A549 (cell line): Measurements from ENCODE around the gene SHKBP1. TPM values are rescaled to one million over a fixed set of nuclear protein-coding genes. Genes with fewer than 3 reads are reported as not detected.

Source experiments
- ATAC-seq, 2 experiments: fragments of 200-7000 bp in 1 of 2; fragments of >200 bp in 1 of 2; cut with Nextera tagmentation in 1 of 2; cut with Tn5 transposase in 1 of 2; 3 replicates each; pipeline versions ENCODE4 v1.8.0 to v1.9.1; 2018 to 2020; ENCODE audit warnings: mild to moderate bottlenecking in 1 of 2, moderate library complexity in 1 of 2
- CTCF ChIA-PET: fragments of 300-600 bp; sonication (Branson Sonifier 250); formaldehyde crosslinking; extraction: SDS; loops from one replicate; lab custom pipeline; 2021; ENCODE audit warnings: antibody characterized with exemption, inconsistent platforms; lab: Yijun Ruan, JAX
- POLR2A ChIA-PET: fragments of 350-600 bp; formaldehyde crosslinking; extraction: SDS; loops from one replicate; lab custom pipeline; 2021; ENCODE audit warnings: antibody characterized with exemption, inconsistent platforms; lab: Yijun Ruan, JAX
- DNase-seq, 2 experiments: peaks; one replicate each; pipeline versions ENCODE4 v3.0.0 to v3.0.0-alpha.2; 2011 to 2016; ENCODE audit warnings: low read depth in 1 of 2, low spot score in 1 of 2
- FAIRE-seq: peaks from 2 replicates; lab custom pipeline; 2011; peaks lifted over from hg19 to GRCh38; lab: Jason Lieb, UNC
- H3K27ac ChIP-seq, 2 experiments: fragments of >200 bp; sonication (Bioruptor Twin); formaldehyde crosslinking; 3 replicates each; pipeline ENCODE4 v1.5.1; 2016 to 2017
- H3K4me1 ChIP-seq: fragments of >200 bp; sonication (Bioruptor Twin); formaldehyde crosslinking; 3 replicates; pipeline ENCODE4 v1.6.1; 2016
- H3K4me2 ChIP-seq: fragments of >200 bp; sonication (Bioruptor Twin); formaldehyde crosslinking; 3 replicates; pipeline ENCODE4 v1.6.1; 2016
- H3K4me3 ChIP-seq: fragments of >200 bp; sonication (Bioruptor Twin); formaldehyde crosslinking; 3 replicates; pipeline ENCODE4 v1.5.1; 2016
- H3K9me3 ChIP-seq: fragments of >200 bp; sonication (Bioruptor Twin); formaldehyde crosslinking; 3 replicates; pipeline ENCODE4 v1.6.1; 2016
- BHLHE40 ChIP-seq: IDR thresholded peaks from 2 replicates; pipeline ENCODE4 v1.6.1; 2012; ENCODE audit warnings: low read depth, low read length, inconsistent platforms
- CEBPB ChIP-seq, 2 experiments: fragments of >200 bp in 1 of 2; sonication (Bioruptor Twin) in 1 of 2; formaldehyde crosslinking in 1 of 2; IDR thresholded peaks; 2 replicates each; pipeline ENCODE4 v1.6.1; 2012 to 2016
- CHD2 ChIP-seq: fragments of 150-350 bp; IDR thresholded peaks from 2 replicates; pipeline ENCODE4 v1.6.1; 2014; ENCODE audit warnings: low read length; ENCODE audit not compliant: partially characterized antibody
- EHMT2 ChIP-seq: fragments of 200-600 bp; sonication (generic); IDR thresholded peaks from 2 replicates; pipeline ENCODE4 v1.6.1; 2016; ENCODE audit warnings: antibody characterized with exemption, low read depth, mild to moderate bottlenecking, moderate library complexity
- ESRRA ChIP-seq: fragments of 150-350 bp; IDR thresholded peaks from 2 replicates; pipeline ENCODE4 v1.6.1; 2014; ENCODE audit warnings: mild to moderate bottlenecking, low read length, borderline replicate concordance
- FOSB ChIP-seq: fragments of 250-450 bp; sonication (Bioruptor Pico); IDR thresholded peaks from 2 replicates; pipeline ENCODE4 v1.5.0; 2020; ENCODE audit warnings: mild to moderate bottlenecking, moderate library complexity
- FOSL2 ChIP-seq, 2 experiments: fragments of 450-650 bp in 1 of 2; fragments of >200 bp in 1 of 2; sonication (Bioruptor Twin) in 1 of 2; formaldehyde crosslinking; IDR thresholded peaks; 2 replicates each; pipeline versions ENCODE4 v1.5.0 to v1.6.1; 2016 to 2020; ENCODE audit warnings: mild to moderate bottlenecking in 1 of 2, moderate library complexity in 1 of 2
- FOXS1 ChIP-seq: fragments of 250-450 bp; sonication (Bioruptor Pico); IDR thresholded peaks from 2 replicates; pipeline ENCODE4 v1.5.0; 2020; ENCODE audit warnings: mild to moderate bottlenecking, moderate library complexity
- GATA3 ChIP-seq: IDR thresholded peaks from 2 replicates; pipeline ENCODE4 v1.6.1; 2012; ENCODE audit warnings: borderline replicate concordance
- HDAC2 ChIP-seq: fragments of 200-600 bp; sonication (generic); IDR thresholded peaks from 2 replicates; pipeline ENCODE4 v1.6.1; 2016
- HES2 ChIP-seq: fragments of >200 bp; sonication (Bioruptor Twin); formaldehyde crosslinking; IDR thresholded peaks from 2 replicates; pipeline ENCODE4 v1.6.1; 2016
- HEYL ChIP-seq: fragments of 250-450 bp; sonication (Bioruptor Pico); IDR thresholded peaks from 2 replicates; pipeline ENCODE4 v1.8.0; 2021; ENCODE audit warnings: mild to moderate bottlenecking, moderate library complexity
- HOXA7 ChIP-seq: fragments of 250-450 bp; sonication (Bioruptor Pico); IDR thresholded peaks from 2 replicates; pipeline ENCODE4 v1.5.0; 2020; ENCODE audit warnings: mild to moderate bottlenecking, moderate library complexity
- JUN ChIP-seq, 2 experiments: fragments of >200 bp; sonication (Bioruptor Twin); formaldehyde crosslinking; IDR thresholded peaks; 2 replicates in 1 of 2; 3 replicates in 1 of 2; pipeline ENCODE4 v1.6.1; 2016 to 2017
- KDM5A ChIP-seq: fragments of 200-600 bp; sonication (generic); IDR thresholded peaks from 2 replicates; pipeline ENCODE4 v1.6.1; 2016; ENCODE audit warnings: antibody characterized with exemption, mild to moderate bottlenecking
- MYC ChIP-seq: IDR thresholded peaks from 2 replicates; pipeline ENCODE4 v1.6.1; 2012; ENCODE audit warnings: mild to moderate bottlenecking, inconsistent platforms, low read length, improper control_type of control experiment, borderline replicate concordance
- NPAS2 ChIP-seq: fragments of 250-450 bp; sonication (Bioruptor Pico); IDR thresholded peaks from 2 replicates; pipeline ENCODE4 v1.8.0; 2022; ENCODE audit warnings: mild to moderate bottlenecking, moderate library complexity, borderline replicate concordance
- NR3C1 ChIP-seq: fragments of >200 bp; sonication (Bioruptor Twin); formaldehyde crosslinking; IDR thresholded peaks from 3 replicates; pipeline ENCODE4 v1.6.1; 2017
- PBX3 ChIP-seq: IDR thresholded peaks from 2 replicates; pipeline ENCODE4 v1.6.1; 2012
- PHF8 ChIP-seq: fragments of 200-600 bp; sonication (generic); IDR thresholded peaks from 2 replicates; pipeline ENCODE4 v1.6.1; 2016; ENCODE audit warnings: low read depth, mild to moderate bottlenecking, antibody characterized with exemption, moderate library complexity, borderline replicate concordance
- POLR2A ChIP-seq: IDR thresholded peaks from 2 replicates; pipeline ENCODE4 v1.6.1; 2012; ENCODE audit warnings: mild to moderate bottlenecking, low read length
- POLR2AphosphoS2 ChIP-seq: conservative IDR thresholded peaks from 2 replicates; pipeline ENCODE4 v1.6.1; 2012; ENCODE audit warnings: low read length, improper control_type of control experiment, inconsistent platforms
- RAD21 ChIP-seq, 2 experiments: fragments of >200 bp in 1 of 2; sonication (Bioruptor Twin) in 1 of 2; formaldehyde crosslinking in 1 of 2; IDR thresholded peaks in 1 of 2; conservative IDR thresholded peaks in 1 of 2; 2 replicates in 1 of 2; 3 replicates in 1 of 2; pipeline ENCODE4 v1.6.1; 2012 to 2018; ENCODE audit warnings: inconsistent platforms in 1 of 2
- RCOR1 ChIP-seq: fragments of 150-350 bp; IDR thresholded peaks from 2 replicates; pipeline ENCODE4 v1.6.1; 2014; ENCODE audit warnings: antibody characterized with exemption, low read length, low read depth
- REST ChIP-seq: fragments of 200-600 bp; sonication (generic); IDR thresholded peaks from 2 replicates; pipeline ENCODE4 v1.6.1; 2016; ENCODE audit warnings: antibody characterized with exemption, mild to moderate bottlenecking, moderate library complexity
- SREBF2 ChIP-seq: fragments of 450-650 bp; IDR thresholded peaks from 2 replicates; pipeline ENCODE4 v1.6.1; 2014; ENCODE audit warnings: mild to moderate bottlenecking, moderate library complexity
- TFCP2L1 ChIP-seq: fragments of 250-450 bp; sonication (Bioruptor Pico); IDR thresholded peaks from 2 replicates; pipeline ENCODE4 v1.5.0; 2021; ENCODE audit warnings: mild to moderate bottlenecking
- ZNF302 ChIP-seq: fragments of 250-450 bp; sonication (Bioruptor Pico); IDR thresholded peaks from 2 replicates; pipeline ENCODE4 v1.9.0; 2021; ENCODE audit warnings: inconsistent platforms, mild to moderate bottlenecking, moderate library complexity
- ZSCAN20 ChIP-seq: fragments of 250-450 bp; sonication (Bioruptor Pico); IDR thresholded peaks from 2 replicates; pipeline ENCODE4 v1.8.0; 2022; ENCODE audit warnings: mild to moderate bottlenecking, moderate library complexity
- WGBS: methylation state at CpG from one replicate; pipeline ENCODE4 v1.1.6; 2017; ENCODE audit errors: missing lambda C conversion rate; 5-methylcytosine and 5-hydroxymethylcytosine counted together
- polyA plus RNA-seq, 4 experiments: library from polyadenylated mRNA; depleted of rRNA in 3 of 4; stranded (reverse); fragments of >200 nt; fragmentation: RNase III in 1 of 4; extraction: RNeasy Plus Mini Kit Qiagen cat#74134 plus additional on column Dnase treatment in 1 of 4; gene quantifications; 2 replicates in 3 of 4; 3 replicates in 1 of 4; pipeline ENCODE4 v1.2.3, GENCODE V29; 2011 to 2017
- TF ChIP-seq, protein P1 (sequence below): fragments of >200 bp; sonication (Bioruptor Twin); formaldehyde crosslinking; IDR thresholded peaks from 3 replicates; pipeline ENCODE4 v1.6.1; 2016
- TF ChIP-seq, protein P2 (sequence below): fragments of 150-350 bp; IDR thresholded peaks from 2 replicates; pipeline ENCODE4 v1.6.1; 2014; ENCODE audit warnings: low read depth, mild to moderate bottlenecking, low read length
- TF ChIP-seq, protein P3 (sequence below): IDR thresholded peaks from 2 replicates; pipeline ENCODE4 v1.6.1; 2012; ENCODE audit warnings: low read depth, borderline replicate concordance

Gene SHKBP1
- polyA plus RNA-seq, 2 of the 4 experiments (the other 2 are of a cell fraction), result 75.2 to 123 TPM

GRCh38 chr19:40596608-40597328, 20.1 kb downstream of the SHKBP1 start (continued):
- TF ChIP-seq PBX3, result 0 out of 2 replicates have a peak, but pooled peaks have one; percentile 31
- no peak for TF ChIP-seq NR3C1
- TF ChIP-seq MYC, result peak; percentile 47; the same call in 1 of the 2 replicates
- no peak for TF ChIP-seq POLR2AphosphoS2
- TF ChIP-seq FOSB (CRISPR knock-in tag), result no peak
- no peak for TF ChIP-seq ZSCAN20
- no peak for TF ChIP-seq ZNF302 (CRISPR knock-in tag)
- no peak for TF ChIP-seq HOXA7
- no peak for TF ChIP-seq CHD2
- TF ChIP-seq, protein P1, sequence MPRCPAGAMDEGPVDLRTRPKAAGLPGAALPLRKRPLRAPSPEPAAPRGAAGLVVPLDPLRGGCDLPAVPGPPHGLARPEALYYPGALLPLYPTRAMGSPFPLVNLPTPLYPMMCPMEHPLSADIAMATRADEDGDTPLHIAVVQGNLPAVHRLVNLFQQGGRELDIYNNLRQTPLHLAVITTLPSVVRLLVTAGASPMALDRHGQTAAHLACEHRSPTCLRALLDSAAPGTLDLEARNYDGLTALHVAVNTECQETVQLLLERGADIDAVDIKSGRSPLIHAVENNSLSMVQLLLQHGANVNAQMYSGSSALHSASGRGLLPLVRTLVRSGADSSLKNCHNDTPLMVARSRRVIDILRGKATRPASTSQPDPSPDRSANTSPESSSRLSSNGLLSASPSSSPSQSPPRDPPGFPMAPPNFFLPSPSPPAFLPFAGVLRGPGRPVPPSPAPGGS, result no peak
- peak in 1 of 2 experiments; percentile 29; a peak in 2 of 5 replicates for TF ChIP-seq JUN (IDR thresholded peaks at IDR 0.05)
- no peak for TF ChIP-seq NPAS2
- no peak for TF ChIP-seq KDM5A
- 0 out of 2 replicates have a peak, but pooled peaks have one; percentile 65 for TF ChIP-seq TFCP2L1 (CRISPR knock-in tag)

DNA sequence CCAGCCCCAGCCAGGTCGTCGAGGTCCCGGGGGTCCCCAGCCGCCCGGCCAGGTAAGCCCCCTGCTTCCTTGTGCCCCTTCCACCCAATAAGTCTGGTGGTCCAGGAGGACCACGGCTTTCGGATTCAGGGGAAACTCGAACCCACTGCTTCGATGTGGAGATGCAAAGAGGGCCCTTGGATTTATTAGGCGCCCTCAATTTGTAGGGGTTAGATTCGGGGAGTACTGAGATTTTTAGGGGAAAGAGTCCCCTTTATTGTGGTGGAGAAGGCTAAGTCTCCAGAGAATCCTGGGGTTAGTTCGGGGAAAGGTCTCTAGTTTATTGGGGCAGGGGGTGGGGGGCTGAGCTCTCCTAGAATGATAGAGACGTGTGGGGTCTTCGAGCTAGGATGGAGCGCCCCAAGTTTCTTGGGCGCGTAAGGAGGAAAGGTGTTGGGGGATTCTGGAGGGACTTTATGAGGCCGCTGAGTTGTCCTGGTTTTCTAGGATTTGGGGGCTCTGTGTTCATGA, 20.7 kb downstream of the SHKBP1 start:
- H3K4me3 ChIP-seq, result peak overlapping the region; percentile 47
- DNase-seq (no peak), FAIRE-seq (no peak), ATAC-seq (no peak)
- no peaks in the 10 kb centered on the region for H3K9me3 ChIP-seq
- H3K27ac ChIP-seq, result peak overlapping the region; percentile 66 to 85
- 12% methylated on average over 17 of the region's 18 CpGs for WGBS
- ChIA-PET POLR2A (no interaction called here), CTCF (interaction anchor here (1.1 to 35.2 kb wide), 11 partner anchors 2 to 300 kb away, joined by 3 to 2247 read pairs (median 7); partner anchors contain the start of genes BLVRB, LTBP4 and SPTBN4)
- H3K4me1 ChIP-seq, result peaks cover 47% of the 10 kb centered on the region
- peak overlapping the region; percentile 94 for H3K4me2 ChIP-seq
- TF ChIP-seq EHMT2, result no peak
- no peak for TF ChIP-seq CEBPB (IDR thresholded peaks at IDR 0.05)
- no peak for TF ChIP-seq ESRRA
- TF ChIP-seq, protein P2, sequence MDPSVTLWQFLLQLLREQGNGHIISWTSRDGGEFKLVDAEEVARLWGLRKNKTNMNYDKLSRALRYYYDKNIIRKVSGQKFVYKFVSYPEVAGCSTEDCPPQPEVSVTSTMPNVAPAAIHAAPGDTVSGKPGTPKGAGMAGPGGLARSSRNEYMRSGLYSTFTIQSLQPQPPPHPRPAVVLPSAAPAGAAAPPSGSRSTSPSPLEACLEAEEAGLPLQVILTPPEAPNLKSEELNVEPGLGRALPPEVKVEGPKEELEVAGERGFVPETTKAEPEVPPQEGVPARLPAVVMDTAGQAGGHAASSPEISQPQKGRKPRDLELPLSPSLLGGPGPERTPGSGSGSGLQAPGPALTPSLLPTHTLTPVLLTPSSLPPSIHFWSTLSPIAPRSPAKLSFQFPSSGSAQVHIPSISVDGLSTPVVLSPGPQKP, result no peak
- TF ChIP-seq BHLHE40, result no peak
- TF ChIP-seq HES2, result no peak
- no peak for TF ChIP-seq RAD21 (conservative IDR thresholded peaks at IDR 0.05 in 1 of 2, IDR thresholded peaks at IDR 0.05 in 1 of 2)
- no peak for TF ChIP-seq REST
- no peak for TF ChIP-seq POLR2A
- TF ChIP-seq RCOR1, result no peak
- no peak for TF ChIP-seq POLR2AphosphoS2
- no peak for TF ChIP-seq GATA3
- no peak for TF ChIP-seq SREBF2
- TF ChIP-seq FOXS1 (CRISPR knock-in tag), result no peak
- TF ChIP-seq HDAC2, result no peak
- TF ChIP-seq PHF8, result peak; percentile 33; the same call in 1 of the 2 replicates
- TF ChIP-seq HOXA7, result no peak
- no peak for TF ChIP-seq FOSL2 (IDR thresholded peaks at IDR 0.05)
- no peak for TF ChIP-seq FOSL2 (CRISPR knock-in tag; IDR thresholded peaks at IDR 0.05)
- TF ChIP-seq, protein P3, sequence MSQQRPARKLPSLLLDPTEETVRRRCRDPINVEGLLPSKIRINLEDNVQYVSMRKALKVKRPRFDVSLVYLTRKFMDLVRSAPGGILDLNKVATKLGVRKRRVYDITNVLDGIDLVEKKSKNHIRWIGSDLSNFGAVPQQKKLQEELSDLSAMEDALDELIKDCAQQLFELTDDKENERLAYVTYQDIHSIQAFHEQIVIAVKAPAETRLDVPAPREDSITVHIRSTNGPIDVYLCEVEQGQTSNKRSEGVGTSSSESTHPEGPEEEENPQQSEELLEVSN, result no peak
- peak; percentile 68; the same call in 1 of the 2 replicates for TF ChIP-seq HEYL (CRISPR knock-in tag)
